ENCODE data around the gene GOLT1A. TPM values are rescaled to one million over a fixed set of nuclear protein-coding genes. Genes with fewer than 3 reads are reported as not detected.

GOLT1A gene
- total RNA-seq, 4 donors from 2014 or later = 0.39 to 0.83 TPM; not detected in 2

DNA sequence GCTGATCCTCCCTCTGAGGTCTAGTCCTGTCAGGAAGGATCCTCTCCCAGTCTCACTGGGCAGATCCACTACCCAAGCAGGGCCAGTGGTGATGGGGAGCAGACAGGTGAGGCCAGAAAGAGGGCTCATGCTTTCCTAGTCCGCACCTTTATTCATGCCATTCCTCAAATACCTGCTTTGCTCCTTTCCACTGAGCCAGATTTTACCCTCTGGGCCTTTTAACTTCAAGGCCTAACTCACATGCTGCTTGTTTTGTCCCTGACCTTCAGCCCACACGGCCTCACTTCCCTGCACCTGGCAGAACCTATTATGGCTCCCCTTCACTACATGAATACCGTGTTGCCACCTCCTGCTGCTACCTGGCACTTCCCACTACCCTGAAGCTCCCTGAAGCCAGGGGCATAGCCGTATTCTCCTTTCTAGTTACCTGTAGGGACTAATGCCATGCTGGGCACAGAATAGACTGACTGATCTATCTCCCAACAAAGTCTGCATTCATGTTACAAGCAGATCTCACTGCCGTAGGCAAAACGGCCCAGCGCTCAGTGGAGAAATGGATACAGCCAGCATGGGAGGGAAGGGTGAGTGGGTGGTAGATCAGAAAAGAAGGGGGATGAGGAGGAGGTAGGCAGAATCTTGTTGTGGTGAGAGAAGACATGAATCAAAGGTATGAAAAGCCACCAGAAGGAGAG, 36.1 kb upstream of the GOLT1A start:
- WGBS = 87% methylated on average over 7 of the region's 7 CpGs
- peaks cover 0 to 9% (median 6%) of the 10 kb centered on the region in 4 donors for H3K4me1 ChIP-seq
- TF ChIP-seq POLR2A (IDR thresholded peaks at IDR 0.05; ENCODE audit: low read depth) (no peak), EP300 (IDR thresholded peaks at IDR 0.05) (no peak), POLR2AphosphoS5 (IDR thresholded peaks at IDR 0.05) (no peak)
- TF ChIP-seq, protein P1, sequence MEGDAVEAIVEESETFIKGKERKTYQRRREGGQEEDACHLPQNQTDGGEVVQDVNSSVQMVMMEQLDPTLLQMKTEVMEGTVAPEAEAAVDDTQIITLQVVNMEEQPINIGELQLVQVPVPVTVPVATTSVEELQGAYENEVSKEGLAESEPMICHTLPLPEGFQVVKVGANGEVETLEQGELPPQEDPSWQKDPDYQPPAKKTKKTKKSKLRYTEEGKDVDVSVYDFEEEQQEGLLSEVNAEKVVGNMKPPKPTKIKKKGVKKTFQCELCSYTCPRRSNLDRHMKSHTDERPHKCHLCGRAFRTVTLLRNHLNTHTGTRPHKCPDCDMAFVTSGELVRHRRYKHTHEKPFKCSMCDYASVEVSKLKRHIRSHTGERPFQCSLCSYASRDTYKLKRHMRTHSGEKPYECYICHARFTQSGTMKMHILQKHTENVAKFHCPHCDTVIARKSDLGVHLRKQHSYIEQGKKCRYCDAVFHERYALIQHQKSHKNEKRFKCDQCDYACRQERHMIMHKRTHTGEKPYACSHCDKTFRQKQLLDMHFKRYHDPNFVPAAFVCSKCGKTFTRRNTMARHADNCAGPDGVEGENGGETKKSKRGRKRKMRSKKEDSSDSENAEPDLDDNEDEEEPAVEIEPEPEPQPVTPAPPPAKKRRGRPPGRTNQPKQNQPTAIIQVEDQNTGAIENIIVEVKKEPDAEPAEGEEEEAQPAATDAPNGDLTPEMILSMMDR (IDR thresholded peaks at IDR 0.05) = no peak
- no peak for DNase-seq (ENCODE audit: extremely low spot score)
- H3K27me3 ChIP-seq = peaks cover 0 to 3% (median 0%) of the 10 kb centered on the region in 4 donors
- H3K27ac ChIP-seq (replicated peaks in 1 of 4) = no peak overlapping the region
- H3K4me3 ChIP-seq = no peak overlapping the region
- H3K9me3 ChIP-seq = no peaks in the 10 kb centered on the region
- peaks cover 0 to 24% (median 2%) of the 10 kb centered on the region in 4 donors for H3K36me3 ChIP-seq
- intact Hi-C loops (cut with DNase I) = no loop called here

DNA sequence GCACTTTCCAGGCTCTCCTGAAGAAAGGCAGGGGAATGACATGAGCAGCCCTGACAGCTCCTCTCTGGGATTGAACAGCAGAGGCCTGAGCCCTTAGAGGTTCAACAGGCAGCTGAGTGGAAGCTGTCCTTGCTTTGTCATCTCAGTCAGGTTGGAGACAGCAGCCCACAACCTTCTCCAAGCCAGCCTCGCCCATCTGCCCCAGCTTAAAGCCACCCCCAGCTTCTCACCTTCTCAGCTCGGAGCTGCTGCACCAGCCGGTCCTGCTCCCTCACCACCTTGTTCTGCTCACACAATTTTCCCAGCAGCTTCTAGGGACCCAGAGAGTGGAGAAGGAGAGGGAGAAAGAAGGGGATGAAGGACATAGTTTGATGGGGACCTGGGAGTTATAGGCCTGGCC, 35.2 kb upstream of the GOLT1A start:
- DNase-seq (ENCODE audit: extremely low spot score) = no peak
- Histone ChIP-seq H3K36me3 (peaks cover 0 to 30% (median 2%) of the 10 kb centered on the region in 4 donors), H3K4me1 (peaks cover 0 to 9% (median 3%) of the 10 kb centered on the region in 4 donors), H3K27me3 (peaks cover 0 to 3% (median 0%) of the 10 kb centered on the region in 4 donors), H3K27ac (replicated peaks in 1 of 4) (no peak overlapping the region), H3K9me3 (no peaks in the 10 kb centered on the region), H3K4me3 (no peak overlapping the region)
- intact Hi-C loops (cut with DNase I) = no loop called here
- WGBS = 90% methylated on average over 3 of the region's 3 CpGs
- TF ChIP-seq, protein P1 (IDR thresholded peaks at IDR 0.05) = no peak

DNA sequence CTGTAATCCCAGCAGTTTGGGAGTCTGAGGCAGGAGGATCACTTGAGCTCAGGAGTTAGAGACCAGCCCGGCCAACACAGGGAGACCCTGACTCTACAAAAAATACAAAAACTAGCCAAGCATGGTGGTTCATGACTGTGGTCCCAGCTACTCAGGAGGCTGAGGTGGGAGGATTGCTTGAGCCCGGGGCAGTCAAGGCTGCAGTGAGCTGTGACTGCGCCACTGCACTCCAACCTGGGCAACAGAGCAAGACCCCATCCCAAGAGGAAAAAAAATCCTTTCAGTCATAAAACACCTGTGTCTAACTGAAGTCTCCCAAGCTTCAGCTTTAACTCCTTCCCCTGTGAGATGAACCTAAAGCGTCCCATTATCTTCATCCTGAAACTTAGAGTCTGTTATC, 33.1 kb upstream of the GOLT1A start:
- peaks cover 0 to 9% (median 3%) of the 10 kb centered on the region in 4 donors for H3K4me1 ChIP-seq
- H3K27me3 ChIP-seq = peaks cover 0 to 3% (median 0%) of the 10 kb centered on the region in 4 donors
- H3K4me3 ChIP-seq = no peak overlapping the region
- intact Hi-C loops (cut with DNase I) = no loop called here
- TF ChIP-seq, protein P1 (IDR thresholded peaks at IDR 0.05) = no peak
- TF ChIP-seq POLR2AphosphoS5 (IDR thresholded peaks at IDR 0.05) (no peak), EP300 (IDR thresholded peaks at IDR 0.05) (no peak)
- no peak overlapping the region for H3K27ac ChIP-seq (replicated peaks in 1 of 4)
- no peaks in the 10 kb centered on the region for H3K9me3 ChIP-seq
- DNase-seq (ENCODE audit: extremely low spot score) = no peak
- WGBS = 100% methylated on average over 4 of the region's 4 CpGs
- H3K36me3 ChIP-seq = peaks cover 0 to 37% (median 2%) of the 10 kb centered on the region in 4 donors

DNA sequence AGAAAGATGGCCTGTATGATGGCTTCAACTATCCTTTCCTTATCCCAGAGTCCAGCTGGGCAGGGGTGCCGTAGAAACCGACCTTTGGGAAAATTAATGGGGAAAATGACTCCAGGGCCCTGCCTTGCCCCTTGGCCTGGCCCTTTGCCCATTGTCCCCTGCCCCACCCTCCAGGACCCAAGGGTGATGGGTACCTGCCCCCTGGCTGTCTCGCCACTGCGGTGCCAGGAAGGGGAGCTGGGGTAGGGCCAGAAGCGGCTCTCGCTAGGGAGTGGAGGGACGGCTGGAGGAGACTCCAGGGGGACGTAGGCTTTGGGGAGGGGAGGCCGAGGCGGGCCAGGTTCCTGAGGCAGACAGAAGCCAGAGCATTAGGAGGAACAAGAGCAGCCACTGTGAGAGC, 29.1 kb upstream of the GOLT1A start:
- no peaks in the 10 kb centered on the region for H3K9me3 ChIP-seq
- 95% methylated on average over 10 of the region's 10 CpGs for WGBS
- no peak overlapping the region for H3K27ac ChIP-seq (replicated peaks in 1 of 4)
- H3K4me3 ChIP-seq = no peak overlapping the region
- TF ChIP-seq POLR2A (IDR thresholded peaks at IDR 0.05; ENCODE audit: low read depth) (no peak), POLR2AphosphoS5 (IDR thresholded peaks at IDR 0.05) (no peak), EP300 (IDR thresholded peaks at IDR 0.05) (no peak)
- TF ChIP-seq, protein P1 (IDR thresholded peaks at IDR 0.05) = no peak
- H3K36me3 ChIP-seq = peaks cover 0 to 56% (median 4%) of the 10 kb centered on the region in 4 donors
- no peaks in the 10 kb centered on the region for H3K27me3 ChIP-seq
- H3K4me1 ChIP-seq = no peaks in the 10 kb centered on the region
- DNase-seq (ENCODE audit: extremely low spot score) = no peak
- intact Hi-C loops (cut with DNase I) = no loop called here

DNA sequence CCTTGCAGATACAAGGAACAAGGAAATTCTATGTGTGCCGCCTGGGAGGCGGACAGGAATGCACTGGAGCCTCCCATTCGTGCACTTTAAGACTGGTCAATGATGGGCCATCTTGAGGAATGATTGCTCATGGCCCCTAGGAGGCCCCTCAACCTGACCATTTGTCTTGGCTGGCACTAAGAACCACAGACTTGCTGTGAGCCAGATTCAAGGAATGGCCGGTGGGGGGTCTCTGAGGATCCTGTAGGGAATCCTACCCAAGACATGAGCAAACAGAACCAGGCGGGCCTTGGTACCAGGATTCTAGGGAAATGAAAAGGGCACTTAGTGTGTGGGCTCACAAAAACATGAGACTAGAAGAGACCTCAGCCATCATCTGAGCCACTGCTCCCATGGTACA, 28.1 kb upstream of the GOLT1A start:
- no peaks in the 10 kb centered on the region for H3K27me3 ChIP-seq
- H3K4me1 ChIP-seq = no peaks in the 10 kb centered on the region
- no peaks in the 10 kb centered on the region for H3K9me3 ChIP-seq
- H3K36me3 ChIP-seq = peaks cover 0 to 56% (median 4%) of the 10 kb centered on the region in 4 donors
- 100% methylated on average over 5 of the region's 5 CpGs for WGBS
- TF ChIP-seq, protein P1 (IDR thresholded peaks at IDR 0.05) = no peak
- TF ChIP-seq EP300 (IDR thresholded peaks at IDR 0.05) (no peak), POLR2AphosphoS5 (IDR thresholded peaks at IDR 0.05) (no peak), POLR2A (IDR thresholded peaks at IDR 0.05; ENCODE audit: low read depth) (no peak)
- no peak for DNase-seq (ENCODE audit: extremely low spot score)
- no peak overlapping the region for H3K4me3 ChIP-seq
- no peak overlapping the region for H3K27ac ChIP-seq (replicated peaks in 1 of 4)
- intact Hi-C loops (cut with DNase I) = no loop called here

All from esophagus muscularis mucosa (tissue), 4 donors.